ENCODE results near the gene SMYD2.

The SMYD2 gene

GRCh38 chr1:214330222-214330621, 49.3 kb downstream of the SMYD2 start:
- no peak for DNase-seq

- no peak for DNase-seq
Measured at GRCh38 chr1:214330715-214331114, 49.8 kb downstream of the SMYD2 start.

GRCh38 chr1:214331180-214331579, 50.2 kb downstream of the SMYD2 start:
- no peak for DNase-seq

- DNase-seq: peak; percentile 20
Measured at GRCh38 chr1:214331827-214332423, 51.0 kb downstream of the SMYD2 start.

GRCh38 chr1:214332946-214333798, 52.2 kb downstream of the SMYD2 start:
- DNase-seq: no peak

GRCh38 chr1:214335567-214335966, 54.6 kb downstream of the SMYD2 start:
- no peak for DNase-seq

GRCh38 chr1:214337015-214337414, 56.1 kb downstream of the SMYD2 start:
- DNase-seq: no peak

GRCh38 chr1:214337511-214337910, 56.6 kb downstream of the SMYD2 start:
- DNase-seq: no peak

GRCh38 chr1:214338212-214338611, 57.3 kb downstream of the SMYD2 start:
- DNase-seq: no peak

- DNase-seq: no peak
Measured at GRCh38 chr1:214341459-214341858, 60.5 kb downstream of the SMYD2 start.

GRCh38 chr1:214341932-214342331, 61.0 kb downstream of the SMYD2 start:
- DNase-seq: no peak

GRCh38 chr1:214342525-214342924, 61.6 kb downstream of the SMYD2 start:
- DNase-seq: no peak

GRCh38 chr1:214344897-214345296, 63.9 kb downstream of the SMYD2 start:
- DNase-seq: no peak

- no peak for DNase-seq
Measured at GRCh38 chr1:214349008-214349407, 68.0 kb downstream of the SMYD2 start.

- DNase-seq: no peak
Measured at GRCh38 chr1:214349781-214350180, 68.8 kb downstream of the SMYD2 start.

GRCh38 chr1:214351551-214352277, 70.8 kb downstream of the SMYD2 start:
- no peak for DNase-seq

- no peak for DNase-seq
Measured at GRCh38 chr1:214352838-214353237, 71.9 kb downstream of the SMYD2 start.

GRCh38 chr1:214354440-214355148, 73.6 kb downstream of the SMYD2 start:
- DNase-seq: no peak

- DNase-seq: no peak
Measured at GRCh38 chr1:214360116-214360515, 79.2 kb downstream of the SMYD2 start.

GRCh38 chr1:214360525-214361164, 79.7 kb downstream of the SMYD2 start:
- DNase-seq: no peak

GRCh38 chr1:214361636-214362035, 80.7 kb downstream of the SMYD2 start:
- no peak for DNase-seq

- DNase-seq: no peak
Measured at GRCh38 chr1:214362188-214362882, 81.4 kb downstream of the SMYD2 start.

Measured in activated effector memory CD4-positive, alpha-beta T cell treated with Interleukin-2 at 50 U/mL for 16 hours (primary cell).